ENCODE data around the gene DPYSL3.

GRCh38 chr5:147441191-147441695 is 68.6 kb downstream of the DPYSL3 start:
- no peak for TF ChIP-seq GATA2 (IDR thresholded peaks at IDR 0.05; ENCODE audit: low read depth, low read length)
- TF ChIP-seq GATA3 (IDR thresholded peaks at IDR 0.05; ENCODE audit: low read depth, low read length) = no peak
